ENCODE results near the gene KCTD2. TPM values are rescaled to one million over a fixed set of nuclear protein-coding genes. Genes with fewer than 3 reads are reported as not detected.
A peak's percentile ranks its signal among the peaks of the same experiment; 100 is the strongest.

The KCTD2 gene
- total and polyA plus RNA-seq, 2 experiments from 2014 or later: 12.7 to 19.1 TPM

- Histone ChIP-seq H3K79me2 (no peaks in the 10 kb centered on the region), H3K27me3 (no peaks in the 10 kb centered on the region), H3K27ac (peak overlapping the region; percentile 98), H3K4me2 (peak overlapping the region; percentile 89), H3K4me1 (ENCODE audit: insufficient read depth) (no peaks in the 10 kb centered on the region), H4K20me1 (ENCODE audit: insufficient read depth, poor library complexity, severe bottlenecking) (no peaks in the 10 kb centered on the region), H3K9me3 (ENCODE audit: low read depth) (no peaks in the 10 kb centered on the region), H3K4me3 (peak overlapping the region; percentile 95), H3K36me3 (replicated peaks; ENCODE audit: insufficient read depth, low read depth) (no peaks in the 10 kb centered on the region), H3K9me2 (replicated peaks; ENCODE audit: insufficient read depth) (no peaks in the 10 kb centered on the region), H2AFZ (peak overlapping the region; percentile 95)
- 2% methylated on average over 43 of the region's 43 CpGs for WGBS (ENCODE audit: low lambda C conversion rate, missing lambda C conversion rate)
- DNase-seq (ENCODE audit: low spot score): peak; percentile 92
- TF ChIP-seq, protein P1, sequence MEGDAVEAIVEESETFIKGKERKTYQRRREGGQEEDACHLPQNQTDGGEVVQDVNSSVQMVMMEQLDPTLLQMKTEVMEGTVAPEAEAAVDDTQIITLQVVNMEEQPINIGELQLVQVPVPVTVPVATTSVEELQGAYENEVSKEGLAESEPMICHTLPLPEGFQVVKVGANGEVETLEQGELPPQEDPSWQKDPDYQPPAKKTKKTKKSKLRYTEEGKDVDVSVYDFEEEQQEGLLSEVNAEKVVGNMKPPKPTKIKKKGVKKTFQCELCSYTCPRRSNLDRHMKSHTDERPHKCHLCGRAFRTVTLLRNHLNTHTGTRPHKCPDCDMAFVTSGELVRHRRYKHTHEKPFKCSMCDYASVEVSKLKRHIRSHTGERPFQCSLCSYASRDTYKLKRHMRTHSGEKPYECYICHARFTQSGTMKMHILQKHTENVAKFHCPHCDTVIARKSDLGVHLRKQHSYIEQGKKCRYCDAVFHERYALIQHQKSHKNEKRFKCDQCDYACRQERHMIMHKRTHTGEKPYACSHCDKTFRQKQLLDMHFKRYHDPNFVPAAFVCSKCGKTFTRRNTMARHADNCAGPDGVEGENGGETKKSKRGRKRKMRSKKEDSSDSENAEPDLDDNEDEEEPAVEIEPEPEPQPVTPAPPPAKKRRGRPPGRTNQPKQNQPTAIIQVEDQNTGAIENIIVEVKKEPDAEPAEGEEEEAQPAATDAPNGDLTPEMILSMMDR (IDR thresholded peaks at IDR 0.05; ENCODE audit: poor library complexity): peak; percentile 38
- TF ChIP-seq EZH2 (IDR thresholded peaks at IDR 0.05; ENCODE audit: borderline replicate concordance) (no peak), EZH2phosphoT487 (IDR thresholded peaks at IDR 0.05; ENCODE audit: low read depth, severe bottlenecking, unreplicated experiment) (no peak)
Observed at GRCh38 chr17:75034236-75034908, 12.7 kb upstream of the KCTD2 start.

DNA sequence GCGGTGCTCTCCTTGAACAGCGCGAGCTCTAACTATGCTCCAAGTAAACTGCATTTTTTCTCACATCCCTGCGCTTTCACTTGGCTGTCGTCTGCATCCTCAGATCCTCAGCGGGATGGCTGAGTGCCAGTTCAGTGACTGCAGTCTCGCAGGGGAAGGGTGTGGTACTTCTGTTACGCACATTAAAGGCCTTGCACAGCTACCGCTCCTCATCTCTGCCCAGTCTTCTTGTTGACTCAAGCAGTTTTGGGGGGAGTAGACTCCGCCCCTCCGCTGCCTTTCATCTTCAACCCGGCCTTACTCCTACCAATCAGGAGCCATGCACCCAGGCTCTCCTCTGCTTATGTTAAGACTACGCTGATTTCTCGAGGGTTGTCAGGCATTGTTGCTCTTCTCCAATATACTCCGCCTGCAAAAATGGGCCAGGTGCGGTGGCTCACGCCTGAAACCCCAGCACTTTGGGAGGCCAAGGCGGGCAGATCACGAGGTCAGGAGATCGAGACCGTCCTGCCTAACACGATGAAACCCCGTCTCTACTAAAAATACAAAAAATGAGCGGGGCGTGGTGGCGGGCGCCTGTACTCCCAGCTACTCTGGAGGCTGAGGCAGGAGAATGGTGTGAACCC, 10.3 kb upstream of the KCTD2 start:
- H3K27me3 ChIP-seq: no peaks in the 10 kb centered on the region
- H3K36me3 ChIP-seq (replicated peaks; ENCODE audit: insufficient read depth, low read depth): no peaks in the 10 kb centered on the region
- no peaks in the 10 kb centered on the region for H3K9me2 ChIP-seq (replicated peaks; ENCODE audit: insufficient read depth)
- H4K20me1 ChIP-seq (ENCODE audit: insufficient read depth, poor library complexity, severe bottlenecking): no peaks in the 10 kb centered on the region
- H3K27ac ChIP-seq: no peak overlapping the region
- TF ChIP-seq, protein P1 (IDR thresholded peaks at IDR 0.05; ENCODE audit: poor library complexity): no peak
- TF ChIP-seq EZH2phosphoT487 (IDR thresholded peaks at IDR 0.05; ENCODE audit: low read depth, severe bottlenecking, unreplicated experiment) (no peak), EZH2 (IDR thresholded peaks at IDR 0.05; ENCODE audit: borderline replicate concordance) (no peak)
- H3K4me2 ChIP-seq: no peak overlapping the region
- no peaks in the 10 kb centered on the region for H3K4me1 ChIP-seq (ENCODE audit: insufficient read depth)
- H3K4me3 ChIP-seq: no peak overlapping the region
- 94% methylated on average over 27 of the region's 27 CpGs for WGBS (ENCODE audit: low lambda C conversion rate, missing lambda C conversion rate)
- peak; percentile 38 for DNase-seq (ENCODE audit: low spot score)
- H3K9me3 ChIP-seq (ENCODE audit: low read depth): no peaks in the 10 kb centered on the region
- H3K79me2 ChIP-seq: no peaks in the 10 kb centered on the region
- H2AFZ ChIP-seq: no peak overlapping the region

DNA sequence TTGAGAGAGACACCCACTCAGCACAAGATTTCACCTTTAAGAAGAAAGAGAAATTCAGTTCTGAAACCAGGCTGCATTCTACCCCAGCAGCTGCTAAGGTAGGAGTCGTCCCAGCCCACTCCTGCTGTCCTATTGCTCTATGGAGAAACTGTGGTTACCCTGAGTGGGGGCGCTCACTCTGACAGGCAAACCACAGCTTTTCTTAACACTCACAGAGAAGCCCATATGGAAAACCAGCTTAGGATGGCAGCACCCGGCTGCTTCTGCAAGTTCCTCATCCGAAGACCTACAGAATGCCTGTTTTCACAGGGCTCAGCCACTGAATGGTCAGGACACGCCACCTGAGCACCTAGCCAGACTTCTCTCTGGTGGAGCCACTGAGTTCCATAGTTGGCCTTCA, 7.8 kb upstream of the KCTD2 start:
- H4K20me1 ChIP-seq (ENCODE audit: insufficient read depth, poor library complexity, severe bottlenecking): no peaks in the 10 kb centered on the region
- no peak overlapping the region for H3K4me3 ChIP-seq
- no peaks in the 10 kb centered on the region for H3K36me3 ChIP-seq (replicated peaks; ENCODE audit: insufficient read depth, low read depth)
- no peaks in the 10 kb centered on the region for H3K4me1 ChIP-seq (ENCODE audit: insufficient read depth)
- no peak for DNase-seq (ENCODE audit: low spot score)
- no peak overlapping the region for H2AFZ ChIP-seq
- H3K4me2 ChIP-seq: no peak overlapping the region
- H3K9me3 ChIP-seq (ENCODE audit: low read depth): no peaks in the 10 kb centered on the region
- H3K27ac ChIP-seq: no peak overlapping the region
- peaks cover 10% of the 10 kb centered on the region for H3K79me2 ChIP-seq
- TF ChIP-seq EZH2 (IDR thresholded peaks at IDR 0.05; ENCODE audit: borderline replicate concordance) (no peak), EZH2phosphoT487 (IDR thresholded peaks at IDR 0.05; ENCODE audit: low read depth, severe bottlenecking, unreplicated experiment) (no peak)
- TF ChIP-seq, protein P1 (IDR thresholded peaks at IDR 0.05; ENCODE audit: poor library complexity): no peak
- H3K9me2 ChIP-seq (replicated peaks; ENCODE audit: insufficient read depth): no peaks in the 10 kb centered on the region
- no peaks in the 10 kb centered on the region for H3K27me3 ChIP-seq
- WGBS (ENCODE audit: low lambda C conversion rate, missing lambda C conversion rate): 92% methylated on average over 5 of the region's 5 CpGs

Data from hepatocyte (in vitro differentiated cells).